ENCODE data around the gene TTC34. TPM values are rescaled to one million over a fixed set of nuclear protein-coding genes. Genes with fewer than 3 reads are reported as not detected.
"Not testable (repeated sequence)": the region's sequence is repeated elsewhere in the genome, so short reads cannot be mapped to it uniquely, and the experiment has no call there.

The TTC34 gene
- total RNA-seq, 1 experiment from 2014 or later, result 0.42 TPM

- H3K27me3 ChIP-seq (ENCODE audit: control insufficient read depth, insufficient read depth, low read length), result no peaks in the 10 kb centered on the region
- no peak for DNase-seq
- no peaks in the 10 kb centered on the region for H3K36me3 ChIP-seq (replicated peaks; ENCODE audit: control insufficient read depth, insufficient read depth, low read length)
- no peak overlapping the region for H3K4me3 ChIP-seq (ENCODE audit: insufficient read depth, low read depth, low read length)
Observed at GRCh38 chr1:2799811-2800663, 1.5 kb downstream of the TTC34 start.

GRCh38 chr1:2798958-2799357 lies 2.5 kb downstream of the TTC34 start:
- H3K27me3 ChIP-seq (ENCODE audit: control insufficient read depth, insufficient read depth, low read length); H3K36me3 ChIP-seq (replicated peaks; ENCODE audit: control insufficient read depth, insufficient read depth, low read length); DNase-seq; H3K4me3 ChIP-seq (ENCODE audit: insufficient read depth, low read depth, low read length): not testable (repeated sequence)

- DNase-seq, result no peak
- Histone ChIP-seq H3K4me3 (ENCODE audit: insufficient read depth, low read depth, low read length) (no peak overlapping the region), H3K36me3 (replicated peaks; ENCODE audit: control insufficient read depth, insufficient read depth, low read length) (no peaks in the 10 kb centered on the region), H3K27me3 (ENCODE audit: control insufficient read depth, insufficient read depth, low read length) (no peaks in the 10 kb centered on the region)
Observed at GRCh38 chr1:2797741-2798016, 3.8 kb downstream of the TTC34 start.

GRCh38 chr1:2796890-2797740 lies 4.4 kb downstream of the TTC34 start:
- DNase-seq, result no peak
- no peak overlapping the region for H3K4me3 ChIP-seq (ENCODE audit: insufficient read depth, low read depth, low read length)

GRCh38 chr1:2795926-2796325 lies 5.6 kb downstream of the TTC34 start:
- H3K4me3 ChIP-seq (ENCODE audit: insufficient read depth, low read depth, low read length), result no peak overlapping the region
- no peaks in the 10 kb centered on the region for H3K36me3 ChIP-seq (replicated peaks; ENCODE audit: control insufficient read depth, insufficient read depth, low read length)
- no peaks in the 10 kb centered on the region for H3K27me3 ChIP-seq (ENCODE audit: control insufficient read depth, insufficient read depth, low read length)
- DNase-seq, result no peak

More at GRCh38 chr1:2796890-2797740, 4.4 kb downstream of the TTC34 start:
- H3K27me3 ChIP-seq (ENCODE audit: control insufficient read depth, insufficient read depth, low read length), result no peaks in the 10 kb centered on the region
- no peaks in the 10 kb centered on the region for H3K36me3 ChIP-seq (replicated peaks; ENCODE audit: control insufficient read depth, insufficient read depth, low read length)

- no peak for DNase-seq
- no peak overlapping the region for H3K4me3 ChIP-seq (ENCODE audit: insufficient read depth, low read depth, low read length)
- H3K36me3 ChIP-seq (replicated peaks; ENCODE audit: control insufficient read depth, insufficient read depth, low read length), result no peaks in the 10 kb centered on the region
- H3K27me3 ChIP-seq (ENCODE audit: control insufficient read depth, insufficient read depth, low read length), result no peaks in the 10 kb centered on the region
Observed at GRCh38 chr1:2791027-2791760, 10.3 kb downstream of the TTC34 start.

GRCh38 chr1:2789986-2790581 lies 11.4 kb downstream of the TTC34 start:
- Histone ChIP-seq H3K27me3 (ENCODE audit: control insufficient read depth, insufficient read depth, low read length) (no peaks in the 10 kb centered on the region), H3K36me3 (replicated peaks; ENCODE audit: control insufficient read depth, insufficient read depth, low read length) (no peaks in the 10 kb centered on the region), H3K4me3 (ENCODE audit: insufficient read depth, low read depth, low read length) (no peak overlapping the region)
- no peak for DNase-seq

GRCh38 chr1:2789164-2789985 lies 12.1 kb downstream of the TTC34 start:
- Histone ChIP-seq H3K27me3 (ENCODE audit: control insufficient read depth, insufficient read depth, low read length) (no peaks in the 10 kb centered on the region), H3K36me3 (replicated peaks; ENCODE audit: control insufficient read depth, insufficient read depth, low read length) (no peaks in the 10 kb centered on the region), H3K4me3 (ENCODE audit: insufficient read depth, low read depth, low read length) (no peak overlapping the region)
- DNase-seq, result no peak

GRCh38 chr1:2788506-2789163 lies 12.9 kb downstream of the TTC34 start:
- no peak for DNase-seq
- H3K36me3 ChIP-seq (replicated peaks; ENCODE audit: control insufficient read depth, insufficient read depth, low read length), result no peaks in the 10 kb centered on the region
- no peaks in the 10 kb centered on the region for H3K27me3 ChIP-seq (ENCODE audit: control insufficient read depth, insufficient read depth, low read length)
- no peak overlapping the region for H3K4me3 ChIP-seq (ENCODE audit: insufficient read depth, low read depth, low read length)

- H3K36me3 ChIP-seq (replicated peaks; ENCODE audit: control insufficient read depth, insufficient read depth, low read length), result no peaks in the 10 kb centered on the region
Observed at GRCh38 chr1:2787163-2787911, 14.2 kb downstream of the TTC34 start.

GRCh38 chr1:2786329-2787162 lies 14.9 kb downstream of the TTC34 start:
- peak; percentile 58 for DNase-seq
- no peaks in the 10 kb centered on the region for H3K36me3 ChIP-seq (replicated peaks; ENCODE audit: control insufficient read depth, insufficient read depth, low read length)
- no peaks in the 10 kb centered on the region for H3K27me3 ChIP-seq (ENCODE audit: control insufficient read depth, insufficient read depth, low read length)
- H3K4me3 ChIP-seq (ENCODE audit: insufficient read depth, low read depth, low read length), result no peak overlapping the region

More at GRCh38 chr1:2787163-2787911, 14.2 kb downstream of the TTC34 start:
- Histone ChIP-seq H3K4me3 (ENCODE audit: insufficient read depth, low read depth, low read length) (no peak overlapping the region), H3K27me3 (ENCODE audit: control insufficient read depth, insufficient read depth, low read length) (no peaks in the 10 kb centered on the region)
- peak; percentile 37 for DNase-seq

- Histone ChIP-seq H3K4me3 (ENCODE audit: insufficient read depth, low read depth, low read length) (no peak overlapping the region), H3K36me3 (replicated peaks; ENCODE audit: control insufficient read depth, insufficient read depth, low read length) (no peaks in the 10 kb centered on the region), H3K27me3 (ENCODE audit: control insufficient read depth, insufficient read depth, low read length) (no peaks in the 10 kb centered on the region)
- DNase-seq, result peak; percentile 43
Observed at GRCh38 chr1:2785631-2786328, 15.7 kb downstream of the TTC34 start.

Data from H7 (cell line).